Spinal cord (tissue), 10 donors: ENCODE results near the gene AGTR2. TPM values are rescaled to one million over a fixed set of nuclear protein-coding genes. Genes with fewer than 3 reads are reported as not detected.
A peak's percentile ranks its signal among the peaks of the same experiment; 100 is the strongest.
"Not testable (repeated sequence)": the region's sequence is repeated elsewhere in the genome, so short reads cannot be mapped to it uniquely, and the experiment has no call there.

ENCODE experiments used
- DNase-seq, 6 donors: peaks; one replicate each; pipeline versions ENCODE4 v3.0.0 to v3.0.0-alpha.2; 2013 to 2015; ENCODE audit warnings: low spot score in 6 of 6, low read depth in 4 of 6
- H3K27ac ChIP-seq: one replicate; pipeline ENCODE4 v1.5.1; 2013; ENCODE audit warnings: low read depth, low read length, control low read depth
- H3K27me3 ChIP-seq: one replicate; pipeline ENCODE4 v1.6.1; 2013; ENCODE audit warnings: low read length; ENCODE audit not compliant: control insufficient read depth, insufficient read depth
- H3K36me3 ChIP-seq: one replicate; pipeline ENCODE4 v1.6.1; 2013; ENCODE audit warnings: low read length; ENCODE audit not compliant: control insufficient read depth, insufficient read depth
- H3K4me1 ChIP-seq: one replicate; pipeline ENCODE4 v1.6.1; 2013; ENCODE audit warnings: low read length; ENCODE audit not compliant: control insufficient read depth, insufficient read depth
- H3K4me3 ChIP-seq: one replicate; pipeline ENCODE4 v1.5.1; 2013; ENCODE audit warnings: low read depth, low read length, control low read depth
- H3K9me3 ChIP-seq: one replicate; pipeline ENCODE4 v1.6.1; 2013; ENCODE audit warnings: low read length; ENCODE audit not compliant: control insufficient read depth, insufficient read depth
- WGBS: methylation state at CpG from one replicate; pipeline ENCODE4 v1.1.5; 2013; ENCODE audit warnings: missing lambda C conversion rate; ENCODE audit not compliant: insufficient coverage; 5-methylcytosine and 5-hydroxymethylcytosine counted together
- long read RNA-seq, 4 donors: transcript quantifications; one replicate each; lab custom pipeline, GENCODE V29; 2026
- polyA plus RNA-seq, 2 donors: library from polyadenylated mRNA; unstranded; fragments of 120-200 nt; gene quantifications; one replicate each; pipeline ENCODE4 v1.2.1, GENCODE V29; 2013; ENCODE audit not compliant: insufficient read length in 2 of 2
- total RNA-seq, 2 donors: library from RNA; depleted of rRNA in 1 of 2; stranded (reverse); fragments of 120-200 nt in 1 of 2; fragments of >200 nt in 1 of 2; gene quantifications; one replicate each; pipeline versions ENCODE4 v1.2.3 to v1.2.4, GENCODE V29; 2013 to 2014
- donor health status: healthy.

AGTR2 gene, protein sequence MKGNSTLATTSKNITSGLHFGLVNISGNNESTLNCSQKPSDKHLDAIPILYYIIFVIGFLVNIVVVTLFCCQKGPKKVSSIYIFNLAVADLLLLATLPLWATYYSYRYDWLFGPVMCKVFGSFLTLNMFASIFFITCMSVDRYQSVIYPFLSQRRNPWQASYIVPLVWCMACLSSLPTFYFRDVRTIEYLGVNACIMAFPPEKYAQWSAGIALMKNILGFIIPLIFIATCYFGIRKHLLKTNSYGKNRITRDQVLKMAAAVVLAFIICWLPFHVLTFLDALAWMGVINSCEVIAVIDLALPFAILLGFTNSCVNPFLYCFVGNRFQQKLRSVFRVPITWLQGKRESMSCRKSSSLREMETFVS
- total RNA-seq (1 to 10 TPM in 1 of 2 donors, under 1 TPM in 1; 0.39 to 5.5 TPM), polyA plus RNA-seq (under 1 TPM; 0.35 to 0.98 TPM)
- long read RNA-seq, donor 1: 0 reads
- long read RNA-seq, donor 2: 0 reads
- long read RNA-seq, donor 3: 0 reads
- long read RNA-seq, donor 4, partial matches to known transcripts: 0 of 1 reads
- long read RNA-seq, donor 4, other reads (novel, unspliced or antisense): 0 of 1 reads

DNA sequence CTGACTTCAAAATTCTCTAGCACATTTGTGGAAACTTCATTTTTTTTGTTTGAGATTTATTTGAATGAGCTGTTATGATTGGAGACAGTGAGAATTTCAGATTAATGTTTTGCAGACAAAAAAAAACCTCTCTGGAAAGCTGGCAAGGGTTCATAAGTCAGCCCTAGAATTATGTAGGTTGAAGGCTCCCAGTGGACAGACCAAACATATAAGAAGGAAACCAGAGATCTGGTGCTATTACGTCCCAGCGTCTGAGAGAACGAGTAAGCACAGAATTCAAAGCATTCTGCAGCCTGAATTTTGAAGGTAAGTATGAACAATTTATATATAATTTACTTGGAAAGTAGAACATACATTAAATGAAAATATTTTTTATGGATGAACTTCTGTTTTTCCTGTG lies at the start of gene AGTR2:
Gene AGTR2, plus strand, starts transcription at position 234 of the 400 bp plus-strand sequence. CDS start 1,537 bp downstream, outside the sequence.
- peaks cover 3% of the 10 kb centered on the region for H3K27me3 ChIP-seq
- H3K4me1 ChIP-seq: no peaks in the 10 kb centered on the region
- H3K36me3 ChIP-seq: no peaks in the 10 kb centered on the region
- H3K27ac ChIP-seq: no peak within 1 kb of the TSS
- DNase-seq: peak in 1 of 6 donors; percentile 1
- H3K4me3 ChIP-seq: no peak within 1 kb of the TSS
- H3K9me3 ChIP-seq: no peaks in the 10 kb centered on the region
- no CpG with 5 or more reads among the region's 3 CpGs for WGBS

DNA sequence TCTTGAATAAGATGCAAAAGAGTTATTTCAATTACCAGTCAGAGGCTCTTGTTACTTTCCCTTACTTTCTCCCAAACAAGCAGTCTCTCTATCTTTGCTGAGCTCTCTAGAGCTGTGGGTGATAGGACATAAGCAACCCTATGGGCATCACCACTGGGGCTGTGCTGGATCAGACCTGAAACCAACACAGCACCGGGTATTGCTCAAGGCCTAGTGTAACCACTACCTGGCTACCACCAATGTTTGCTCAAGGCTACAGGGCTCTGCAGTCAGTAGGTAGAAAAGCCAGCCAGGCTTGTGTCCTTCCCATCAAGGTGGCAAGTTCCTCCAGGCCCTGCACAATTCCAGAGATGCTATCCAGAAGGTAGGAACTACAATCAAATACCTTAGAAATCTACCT lies 35.3 kb upstream of the AGTR2 start:
- H3K4me1 ChIP-seq: no peaks in the 10 kb centered on the region
- no peak for DNase-seq
- WGBS: 60% methylated on average over 1 of the region's 1 CpG
- H3K36me3 ChIP-seq: no peaks in the 10 kb centered on the region
- peaks cover 4% of the 10 kb centered on the region for H3K27me3 ChIP-seq
- no peak overlapping the region for H3K27ac ChIP-seq
- H3K4me3 ChIP-seq: no peak overlapping the region
- H3K9me3 ChIP-seq: no peaks in the 10 kb centered on the region

DNA sequence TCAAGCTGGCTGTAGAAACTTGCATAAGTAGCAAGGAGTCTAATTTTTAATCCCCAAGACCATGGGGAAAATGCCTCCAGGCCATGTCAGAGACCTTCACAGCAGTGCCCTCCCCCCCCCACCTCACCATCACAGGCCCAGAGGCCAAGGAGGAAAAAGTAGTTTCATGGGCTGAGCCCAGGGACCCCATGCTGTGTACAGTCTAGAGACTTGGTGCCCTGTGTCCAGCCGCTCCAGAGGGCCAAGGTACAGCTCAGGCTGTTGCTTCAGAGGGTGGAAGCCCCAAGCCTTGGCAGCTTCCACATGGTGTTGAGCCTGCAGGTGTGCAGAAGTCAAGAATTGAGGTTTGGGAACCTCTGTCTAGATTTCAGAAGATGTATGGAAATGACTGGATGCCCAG lies 29.3 kb upstream of the AGTR2 start:
- H3K4me1 ChIP-seq, H3K9me3 ChIP-seq, H3K27ac ChIP-seq, H3K27me3 ChIP-seq, H3K36me3 ChIP-seq, DNase-seq, H3K4me3 ChIP-seq: not testable (repeated sequence)
- 77% methylated on average over 1 of the region's 1 CpG for WGBS

DNA sequence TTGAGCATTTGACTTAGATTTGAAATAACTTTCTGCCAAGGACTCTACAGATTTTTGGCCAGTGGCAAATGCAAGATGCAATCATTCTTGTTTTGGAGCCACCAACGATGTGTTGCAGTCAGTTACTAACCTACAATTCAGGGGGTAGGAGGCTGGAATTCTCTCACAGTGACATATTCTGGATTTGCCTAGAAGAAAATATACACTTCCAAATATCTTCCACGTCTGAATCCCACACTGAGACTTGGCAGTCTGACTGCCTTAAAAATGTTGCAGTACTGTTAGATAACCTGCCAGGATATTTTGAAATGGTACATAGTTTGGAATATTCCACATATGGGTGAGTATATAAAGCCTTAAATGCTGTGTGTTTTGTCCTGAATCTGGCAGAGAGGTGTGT lies 27.6 kb upstream of the AGTR2 start:
- H3K27me3 ChIP-seq: no peaks in the 10 kb centered on the region
- H3K4me3 ChIP-seq: no peak overlapping the region
- DNase-seq: peak in 1 of 6 donors; percentile 63

DNA sequence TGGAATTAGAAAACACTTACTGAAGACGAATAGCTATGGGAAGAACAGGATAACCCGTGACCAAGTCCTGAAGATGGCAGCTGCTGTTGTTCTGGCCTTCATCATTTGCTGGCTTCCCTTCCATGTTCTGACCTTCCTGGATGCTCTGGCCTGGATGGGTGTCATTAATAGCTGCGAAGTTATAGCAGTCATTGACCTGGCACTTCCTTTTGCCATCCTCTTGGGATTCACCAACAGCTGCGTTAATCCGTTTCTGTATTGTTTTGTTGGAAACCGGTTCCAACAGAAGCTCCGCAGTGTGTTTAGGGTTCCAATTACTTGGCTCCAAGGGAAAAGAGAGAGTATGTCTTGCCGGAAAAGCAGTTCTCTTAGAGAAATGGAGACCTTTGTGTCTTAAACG lies 2.4 kb downstream of the AGTR2 start:
- Histone ChIP-seq H3K36me3 (no peaks in the 10 kb centered on the region), H3K27ac (no peak overlapping the region), H3K9me3 (no peaks in the 10 kb centered on the region), H3K27me3 (no peaks in the 10 kb centered on the region), H3K4me1 (no peaks in the 10 kb centered on the region), H3K4me3 (no peak overlapping the region)
- WGBS: 67% methylated on average over 5 of the region's 9 CpGs
- DNase-seq: no peak

More for the DNA sequence above, 27.6 kb upstream of the AGTR2 start:
- H3K9me3 ChIP-seq: no peaks in the 10 kb centered on the region
- no peaks in the 10 kb centered on the region for H3K36me3 ChIP-seq
- H3K4me1 ChIP-seq: no peaks in the 10 kb centered on the region
- WGBS: no CpG with 5 or more reads among the region's 2 CpGs
- no peak overlapping the region for H3K27ac ChIP-seq

DNA sequence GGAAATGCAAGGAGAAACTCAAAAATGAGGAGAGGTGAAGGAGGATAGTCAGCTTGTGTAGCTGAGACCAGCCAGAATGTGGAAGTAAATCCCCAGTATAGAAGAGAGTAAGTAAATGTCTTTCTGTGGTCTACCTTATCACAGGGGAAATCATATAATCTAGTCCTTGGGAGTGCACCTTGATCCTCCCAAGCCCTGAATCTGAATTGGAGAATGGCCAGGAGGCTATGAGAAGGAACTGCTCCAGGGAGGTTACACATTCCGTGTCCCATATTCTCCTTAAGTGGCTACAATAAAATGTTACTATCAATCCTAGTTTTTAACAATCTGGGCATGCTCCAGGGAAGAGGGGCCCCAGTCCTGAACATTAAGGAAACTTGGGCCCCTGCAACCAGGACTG lies 10.8 kb downstream of the AGTR2 start:
- Histone ChIP-seq H3K36me3 (no peaks in the 10 kb centered on the region), H3K4me1 (no peaks in the 10 kb centered on the region), H3K27ac (no peak overlapping the region), H3K27me3 (no peaks in the 10 kb centered on the region), H3K4me3 (no peak overlapping the region), H3K9me3 (no peaks in the 10 kb centered on the region)
- 67% methylated on average over 1 of the region's 1 CpG for WGBS
- DNase-seq: no peak

DNA sequence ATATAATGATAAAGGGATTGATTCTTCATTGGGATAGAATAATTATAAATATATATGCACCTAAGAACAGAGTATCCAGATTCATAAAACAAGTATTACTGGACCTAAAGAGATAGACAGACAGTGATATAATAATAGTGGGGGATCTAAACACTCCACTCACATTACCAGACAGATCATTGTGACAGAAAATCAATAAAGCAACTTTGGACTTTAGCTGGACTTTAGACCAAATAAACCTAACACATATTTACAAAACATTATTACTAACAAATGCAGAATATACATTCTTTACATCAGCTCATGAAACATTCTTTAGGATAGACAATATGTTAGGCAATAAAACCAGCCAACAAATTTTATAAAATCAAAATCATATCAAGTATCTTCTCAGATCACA lies 14.6 kb downstream of the AGTR2 start:
- Histone ChIP-seq H3K27ac (no peak overlapping the region), H3K36me3 (no peaks in the 10 kb centered on the region), H3K27me3 (no peaks in the 10 kb centered on the region), H3K4me1 (no peaks in the 10 kb centered on the region), H3K9me3 (peaks cover 2% of the 10 kb centered on the region), H3K4me3 (no peak overlapping the region)
- DNase-seq: no peak

DNA sequence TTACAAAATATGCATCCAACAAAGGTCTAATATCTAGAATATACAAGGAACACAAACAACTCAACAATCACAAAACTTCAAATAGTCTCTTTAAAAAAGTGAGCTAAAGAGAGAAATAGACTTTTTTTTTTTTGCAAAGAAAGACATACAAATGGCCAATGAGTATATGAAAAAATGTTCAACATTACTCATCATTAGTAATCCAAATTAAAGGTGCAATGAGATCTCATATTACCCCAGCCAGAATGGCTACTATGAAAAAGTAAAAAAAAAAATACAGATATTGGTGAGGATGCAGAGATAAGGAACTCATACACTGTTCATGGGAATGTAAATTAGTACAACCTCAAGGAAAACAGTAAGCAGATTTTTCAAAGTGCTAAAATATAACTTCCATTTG lies 24.1 kb downstream of the AGTR2 start:
- peaks cover 4% of the 10 kb centered on the region for H3K9me3 ChIP-seq
- no peaks in the 10 kb centered on the region for H3K4me1 ChIP-seq
- no peak for DNase-seq
- H3K4me3 ChIP-seq: no peak overlapping the region
- H3K27ac ChIP-seq: no peak overlapping the region
- H3K36me3 ChIP-seq: no peaks in the 10 kb centered on the region
- no peaks in the 10 kb centered on the region for H3K27me3 ChIP-seq

DNA sequence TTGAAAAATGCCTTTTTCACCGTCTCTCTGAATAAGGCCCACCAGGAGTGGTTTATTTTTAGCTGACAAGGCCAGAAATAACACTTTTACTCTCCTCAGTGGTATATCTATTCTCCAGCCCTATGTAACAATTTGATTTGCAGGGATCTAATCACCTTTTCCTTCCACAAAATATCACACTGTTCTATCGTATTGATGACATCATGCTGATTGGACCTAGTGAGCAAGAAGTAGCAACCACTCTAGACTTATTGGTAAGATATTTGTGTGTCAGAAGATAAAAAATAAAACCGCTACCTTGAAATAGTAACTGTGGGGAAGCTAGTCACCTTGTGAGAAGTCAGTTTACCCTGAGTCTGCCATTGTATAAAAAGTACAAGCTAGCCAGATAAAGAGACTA lies 27.7 kb downstream of the AGTR2 start:
- Histone ChIP-seq H3K36me3 (no peaks in the 10 kb centered on the region), H3K4me3 (no peak overlapping the region), H3K27ac (no peak overlapping the region), H3K9me3 (no peaks in the 10 kb centered on the region), H3K4me1 (no peaks in the 10 kb centered on the region), H3K27me3 (no peaks in the 10 kb centered on the region)
- no peak for DNase-seq
- WGBS: 25% methylated on average over 1 of the region's 3 CpGs

DNA sequence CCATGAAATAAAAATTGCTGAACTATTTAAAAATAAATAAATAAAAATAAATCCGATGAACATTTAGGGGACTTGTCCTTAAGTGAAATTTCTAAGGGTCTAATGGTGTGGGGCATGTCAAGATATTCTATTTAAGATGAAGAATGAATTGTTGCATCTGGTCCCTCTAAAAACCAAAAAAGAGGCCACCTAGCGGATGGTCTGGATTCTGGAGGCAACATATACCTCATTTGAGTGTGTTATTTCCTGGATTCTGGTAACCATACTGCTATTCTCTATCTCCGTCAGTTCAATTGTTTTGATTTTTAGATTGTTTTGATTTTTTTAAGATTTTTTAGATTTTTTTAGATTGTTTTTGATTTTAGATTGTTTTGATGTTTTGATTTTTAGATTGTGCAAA lies 28.3 kb downstream of the AGTR2 start:
- H3K4me3 ChIP-seq: no peak overlapping the region
- H3K27me3 ChIP-seq: no peaks in the 10 kb centered on the region
- no peaks in the 10 kb centered on the region for H3K4me1 ChIP-seq
- no peaks in the 10 kb centered on the region for H3K9me3 ChIP-seq
- no peak overlapping the region for H3K27ac ChIP-seq
- no peak for DNase-seq
- H3K36me3 ChIP-seq: no peaks in the 10 kb centered on the region
- no CpG with 5 or more reads among the region's 3 CpGs for WGBS
